Loucy (cell line): ENCODE results near the gene DOCK10.

Experiments used
- H2AFZ ChIP-seq: fragments of 200-600 bp; sonication (generic); 2 replicates; pipeline ENCODE4 v1.6.0; 2016; ENCODE audit warnings: antibody characterized with exemption, mild to moderate bottlenecking, low read length, moderate library complexity
- H3F3A ChIP-seq: fragments of 200-600 bp; 2 replicates; pipeline ENCODE4 v1.6.0; 2016; ENCODE audit warnings: antibody characterized with exemption, low read depth, mild to moderate bottlenecking
- H3K27me3 ChIP-seq: fragments of 200-600 bp; sonication (generic); 2 replicates; pipeline ENCODE4 v1.6.1; 2014; ENCODE audit warnings: low read length, mild to moderate bottlenecking; ENCODE audit not compliant: insufficient read depth, poor library complexity, severe bottlenecking
- H3K36me3 ChIP-seq: fragments of 200-600 bp; sonication (generic); 2 replicates; pipeline ENCODE4 v1.6.1; 2016; ENCODE audit warnings: low read length; ENCODE audit not compliant: insufficient read depth
- H3K4me1 ChIP-seq: fragments of 200-600 bp; sonication (generic); 2 replicates; pipeline ENCODE4 v1.5.1; 2014; ENCODE audit warnings: low read length, mild to moderate bottlenecking; ENCODE audit not compliant: insufficient read depth, poor library complexity, severe bottlenecking
- H3K4me2 ChIP-seq: fragments of 200-600 bp; sonication (generic); 2 replicates; pipeline ENCODE4 v1.6.0; 2014; ENCODE audit warnings: antibody characterized with exemption, low read length, low read depth, mild to moderate bottlenecking; ENCODE audit not compliant: poor library complexity, severe bottlenecking
- H3K4me3 ChIP-seq: fragments of 200-600 bp; sonication (generic); 2 replicates; pipeline ENCODE4 v1.5.1; 2014; ENCODE audit warnings: low read length, mild to moderate bottlenecking, mixed read lengths; ENCODE audit not compliant: poor library complexity, severe bottlenecking
- H3K79me2 ChIP-seq: fragments of 200-600 bp; sonication (generic); 2 replicates; pipeline ENCODE4 v1.6.1; 2014; ENCODE audit warnings: low read length; ENCODE audit not compliant: insufficient read depth
- H3K9ac ChIP-seq: fragments of 200-600 bp; sonication (generic); 2 replicates; pipeline ENCODE4 v1.6.0; 2014; ENCODE audit warnings: mild to moderate bottlenecking, low read depth, low read length, moderate library complexity; ENCODE audit not compliant: poor library complexity, severe bottlenecking
- H3K9me2 ChIP-seq: fragments of 200-600 bp; sonication (generic); replicated peaks from 2 replicates; pipeline ENCODE4 v1.6.1; 2016; ENCODE audit warnings: low read depth, low read length, mixed read lengths
- H3K9me3 ChIP-seq: fragments of 200-600 bp; sonication (generic); 2 replicates; pipeline ENCODE4 v1.6.1; 2014; ENCODE audit warnings: mild to moderate bottlenecking, antibody characterized with exemption, low read length, low read depth; ENCODE audit not compliant: insufficient read depth
- H4K20me1 ChIP-seq: fragments of 200-600 bp; sonication (generic); 2 replicates; pipeline ENCODE4 v1.6.0; 2014; ENCODE audit warnings: antibody characterized with exemption, low read length, mild to moderate bottlenecking; ENCODE audit not compliant: insufficient read depth, poor library complexity, severe bottlenecking
- CTCF ChIP-seq: fragments of 200-600 bp; sonication (generic); conservative IDR thresholded peaks from 2 replicates; pipeline ENCODE4 v1.5.1; 2014; ENCODE audit warnings: mild to moderate bottlenecking, antibody characterized with exemption, low read length
- EZH2phosphoT487 ChIP-seq: fragments of 200-600 bp; IDR thresholded peaks from 2 replicates; pipeline ENCODE4 v1.6.1; 2018; ENCODE audit warnings: antibody characterized with exemption, mild to moderate bottlenecking, moderate library complexity, borderline replicate concordance

DOCK10 gene

GRCh38 chr2:225041851-225042799, at the start of gene DOCK10:
Gene DOCK10, minus strand, starts transcription at chr2:225042468. Its CDS starts 94 bp downstream, at chr2:225042374.
- Histone ChIP-seq H3K4me1 (peaks cover 51% of the 10 kb centered on the region), H3K9me3 (no peaks in the 10 kb centered on the region), H2AFZ (peak within 1 kb of the TSS; percentile 77), H3K36me3 (no peaks in the 10 kb centered on the region), H3F3A (no peaks in the 10 kb centered on the region), H3K79me2 (peaks cover 40% of the 10 kb centered on the region), H3K9me2 (no peaks in the 10 kb centered on the region), H4K20me1 (peaks cover 23% of the 10 kb centered on the region), H3K4me2 (peak within 1 kb of the TSS; percentile 80), H3K4me3 (peak within 1 kb of the TSS; percentile 94), H3K9ac (peak within 1 kb of the TSS; percentile 82), H3K27me3 (peaks cover 4% of the 10 kb centered on the region)
- no peak for TF ChIP-seq CTCF
- TF ChIP-seq EZH2phosphoT487: no peak

- Histone ChIP-seq H2AFZ (peak overlapping the region; percentile 10; the same call in 1 of the 2 replicates), H3F3A (no peaks in the 10 kb centered on the region), H3K27me3 (no peaks in the 10 kb centered on the region), H4K20me1 (no peaks in the 10 kb centered on the region), H3K4me1 (peaks cover 30% of the 10 kb centered on the region), H3K36me3 (no peaks in the 10 kb centered on the region), H3K9ac (no peak overlapping the region), H3K9me2 (no peaks in the 10 kb centered on the region), H3K79me2 (no peaks in the 10 kb centered on the region), H3K9me3 (no peaks in the 10 kb centered on the region), H3K4me3 (peak overlapping the region; percentile 26), H3K4me2 (peak overlapping the region; percentile 54)
- TF ChIP-seq EZH2phosphoT487: no peak
- no peak for TF ChIP-seq CTCF
Observed at GRCh38 chr2:225091336-225091735, 49.1 kb upstream of the DOCK10 start.

- Histone ChIP-seq H3F3A (no peaks in the 10 kb centered on the region), H3K79me2 (no peaks in the 10 kb centered on the region), H3K9ac (no peak overlapping the region), H3K4me2 (peak overlapping the region; percentile 54), H4K20me1 (no peaks in the 10 kb centered on the region), H3K4me3 (peak overlapping the region; percentile 26), H3K9me3 (no peaks in the 10 kb centered on the region), H2AFZ (peak overlapping the region; percentile 10; the same call in 1 of the 2 replicates), H3K9me2 (no peaks in the 10 kb centered on the region), H3K36me3 (no peaks in the 10 kb centered on the region), H3K4me1 (peaks cover 30% of the 10 kb centered on the region), H3K27me3 (no peaks in the 10 kb centered on the region)
- TF ChIP-seq EZH2phosphoT487 (no peak), CTCF (no peak)
Observed at GRCh38 chr2:225090746-225091145, 48.5 kb upstream of the DOCK10 start.
